WTC11 (cell line): ENCODE measurements around the gene SORCS1. TPM values are rescaled to one million over a fixed set of nuclear protein-coding genes. Genes with fewer than 3 reads are reported as not detected.

ENCODE experiments used
- ATAC-seq: fragments of 200-7000 bp; cut with Tn5 transposase; 2 replicates; pipeline ENCODE4 v1.10.0; 2021; ENCODE audit warnings: mild to moderate bottlenecking, moderate library complexity
- CTCF ChIA-PET: fragments of 300-600 bp; sonication (Branson Sonifier 250); formaldehyde crosslinking; loops from one replicate; lab custom pipeline; 2021; ENCODE audit warnings: antibody characterized with exemption; lab: Charles Lee
- POLR2A ChIA-PET: fragments of 350-600 bp; sonication (Branson Sonifier 250); formaldehyde crosslinking; loops from one replicate; lab custom pipeline; 2021; ENCODE audit warnings: antibody characterized with exemption; lab: Charles Lee
- DNase-seq: peaks from one replicate; pipeline ENCODE4 v3.0.0; 2021; ENCODE audit warnings: low spot score
- H3K27ac Mint-ChIP-seq: 2 replicates; pipeline ENCODE4 v1.8.0; 2021; ENCODE audit warnings: mixed read lengths
- H3K27me3 Mint-ChIP-seq: 2 replicates; pipeline ENCODE4 v1.8.0; 2021; ENCODE audit warnings: low read depth, mild to moderate bottlenecking, moderate library complexity, mixed read lengths
- H3K36me3 Mint-ChIP-seq: 2 replicates; pipeline ENCODE4 v1.8.0; 2021; ENCODE audit warnings: mixed read lengths
- H3K4me1 Mint-ChIP-seq: 2 replicates; pipeline ENCODE4 v1.8.0; 2022; ENCODE audit warnings: mixed read lengths
- H3K4me3 Mint-ChIP-seq: 2 replicates; pipeline ENCODE4 v1.8.0; 2021; ENCODE audit warnings: mild to moderate bottlenecking, moderate library complexity, mixed read lengths
- H3K9me3 Mint-ChIP-seq: 2 replicates; pipeline ENCODE4 v1.8.0; 2021; ENCODE audit warnings: mixed read lengths
- ATF1 ChIP-seq: sonication (generic); formaldehyde crosslinking; IDR thresholded peaks from 2 replicates; pipeline ENCODE4 v1.8.1; 2023; ENCODE audit warnings: mild to moderate bottlenecking, moderate library complexity, missing genetic modification reagents
- CBFB ChIP-seq: sonication (generic); formaldehyde crosslinking; IDR thresholded peaks from 2 replicates; pipeline ENCODE4 v1.8.1; 2022; ENCODE audit warnings: mild to moderate bottlenecking, low read depth, missing genetic modification reagents
- GRHL2 ChIP-seq: fragments of 250-450 bp; sonication (Bioruptor Pico); IDR thresholded peaks from 2 replicates; pipeline ENCODE4 v1.8.0; 2022; ENCODE audit warnings: mild to moderate bottlenecking, moderate library complexity; ENCODE audit not compliant: insufficient replicate concordance, severe bottlenecking
- MYBL2 ChIP-seq: sonication (generic); formaldehyde crosslinking; IDR thresholded peaks from 2 replicates; pipeline ENCODE4 v1.8.1; 2023; ENCODE audit warnings: mild to moderate bottlenecking, moderate library complexity, missing genetic modification reagents
- NR3C1 ChIP-seq: sonication (generic); formaldehyde crosslinking; conservative IDR thresholded peaks from 2 replicates; pipeline ENCODE4 v1.8.1; 2023; ENCODE audit warnings: low read depth, mild to moderate bottlenecking, missing genetic modification reagents
- RELA ChIP-seq: sonication (generic); formaldehyde crosslinking; IDR thresholded peaks from 2 replicates; pipeline ENCODE4 v1.8.1; 2022; ENCODE audit warnings: missing genetic modification reagents, mild to moderate bottlenecking, borderline replicate concordance
- SMAD3 ChIP-seq: sonication (generic); formaldehyde crosslinking; IDR thresholded peaks from 2 replicates; pipeline ENCODE4 v1.8.0; 2022; ENCODE audit warnings: missing genetic modification reagents, mild to moderate bottlenecking, borderline replicate concordance
- TEAD1 ChIP-seq: sonication (generic); formaldehyde crosslinking; IDR thresholded peaks from 2 replicates; pipeline ENCODE4 v1.8.0; 2022; ENCODE audit warnings: mild to moderate bottlenecking, missing genetic modification reagents
- ZNF396 ChIP-seq: fragments of 250-450 bp; sonication (Bioruptor Pico); IDR thresholded peaks from 2 replicates; pipeline ENCODE4 v1.8.0; 2021; ENCODE audit warnings: mild to moderate bottlenecking, moderate library complexity, borderline replicate concordance
- ZNF671 ChIP-seq: fragments of 250-450 bp; sonication (Bioruptor Pico); IDR thresholded peaks from 2 replicates; pipeline ENCODE4 v1.8.0; 2021; ENCODE audit warnings: mild to moderate bottlenecking
- total RNA-seq: library from RNA; stranded (reverse); gene quantifications from 3 replicates; pipeline ENCODE4 v1.2.3, GENCODE V29; 2021
- TF ChIP-seq, protein P1 (sequence below): sonication (generic); formaldehyde crosslinking; IDR thresholded peaks from 2 replicates; pipeline ENCODE4 v1.8.0; 2023; ENCODE audit warnings: missing genetic modification reagents, mild to moderate bottlenecking, borderline replicate concordance
- TF ChIP-seq, protein P2 (sequence below): fragments of 250-450 bp; sonication (Bioruptor Pico); IDR thresholded peaks from 2 replicates; pipeline ENCODE4 v1.8.0; 2021; ENCODE audit warnings: mild to moderate bottlenecking
- TF ChIP-seq, protein P3 (sequence below): sonication (generic); formaldehyde crosslinking; conservative IDR thresholded peaks from 2 replicates; pipeline ENCODE4 v1.8.1; 2022; ENCODE audit warnings: mild to moderate bottlenecking, missing genetic modification reagents
- TF ChIP-seq, protein P4 (sequence below): sonication (generic); formaldehyde crosslinking; IDR thresholded peaks from 2 replicates; pipeline ENCODE4 v1.8.1; 2022; ENCODE audit warnings: low read depth, missing genetic modification reagents, borderline replicate concordance
- TF ChIP-seq, protein P5 (sequence below): sonication (generic); formaldehyde crosslinking; IDR thresholded peaks from 2 replicates; pipeline ENCODE4 v1.8.1; 2023; ENCODE audit warnings: mild to moderate bottlenecking, missing genetic modification reagents
- TF ChIP-seq, protein P6 (sequence below): fragments of 200-600 bp; IDR thresholded peaks from 2 replicates; pipeline ENCODE4 v1.8.0; 2022; ENCODE audit warnings: antibody characterized with exemption
- TF ChIP-seq, protein P7 (sequence below): fragments of 250-450 bp; sonication (Bioruptor Pico); IDR thresholded peaks from 2 replicates; pipeline ENCODE4 v1.9.0; 2021; ENCODE audit warnings: mild to moderate bottlenecking, borderline replicate concordance
- TF ChIP-seq, protein P8 (sequence below): sonication (generic); formaldehyde crosslinking; IDR thresholded peaks from 2 replicates; pipeline ENCODE4 v1.8.1; 2023; ENCODE audit warnings: mild to moderate bottlenecking, missing genetic modification reagents
- TF ChIP-seq, protein P9 (sequence below): sonication (generic); formaldehyde crosslinking; IDR thresholded peaks from 2 replicates; pipeline ENCODE4 v1.8.0; 2022; ENCODE audit warnings: mild to moderate bottlenecking, missing genetic modification reagents

The SORCS1 gene
- total RNA-seq, 1 experiment from 2014 or later: 3.3 TPM

DNA sequence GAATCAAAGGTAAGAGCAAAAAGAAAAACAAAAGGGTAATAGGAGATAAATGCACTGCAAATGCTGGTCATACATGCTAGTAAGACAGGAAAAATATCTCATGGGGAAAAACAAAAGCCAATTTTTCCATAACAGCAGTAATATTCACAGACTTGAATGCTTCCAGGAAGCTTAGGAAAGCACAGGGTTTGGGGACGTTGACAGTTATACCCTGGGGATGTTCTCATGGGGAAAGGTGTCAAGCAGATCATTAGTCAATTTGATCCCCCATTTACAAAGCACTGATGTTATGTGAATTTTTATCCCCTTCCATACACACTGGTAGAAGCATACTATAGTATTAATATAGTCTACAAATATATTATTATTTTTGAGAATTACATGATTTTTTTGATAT is 232.7 kb downstream of the SORCS1 start:
- H3K4me1 Mint-ChIP-seq: peaks cover 20% of the 10 kb centered on the region
- CTCF ChIA-PET: interaction anchor here (0.6 kb wide), 1 partner anchor 343 kb away, joined by 4 read pairs; no protein-coding TSS in a partner anchor
- no peak for ATAC-seq
- H3K36me3 Mint-ChIP-seq: peaks cover 3% of the 10 kb centered on the region; the same call in 1 of the 2 replicates
- peaks cover 73% of the 10 kb centered on the region for H3K27me3 Mint-ChIP-seq
- TF ChIP-seq ZNF396 (CRISPR knock-in tag): no peak
- TF ChIP-seq, protein P1, sequence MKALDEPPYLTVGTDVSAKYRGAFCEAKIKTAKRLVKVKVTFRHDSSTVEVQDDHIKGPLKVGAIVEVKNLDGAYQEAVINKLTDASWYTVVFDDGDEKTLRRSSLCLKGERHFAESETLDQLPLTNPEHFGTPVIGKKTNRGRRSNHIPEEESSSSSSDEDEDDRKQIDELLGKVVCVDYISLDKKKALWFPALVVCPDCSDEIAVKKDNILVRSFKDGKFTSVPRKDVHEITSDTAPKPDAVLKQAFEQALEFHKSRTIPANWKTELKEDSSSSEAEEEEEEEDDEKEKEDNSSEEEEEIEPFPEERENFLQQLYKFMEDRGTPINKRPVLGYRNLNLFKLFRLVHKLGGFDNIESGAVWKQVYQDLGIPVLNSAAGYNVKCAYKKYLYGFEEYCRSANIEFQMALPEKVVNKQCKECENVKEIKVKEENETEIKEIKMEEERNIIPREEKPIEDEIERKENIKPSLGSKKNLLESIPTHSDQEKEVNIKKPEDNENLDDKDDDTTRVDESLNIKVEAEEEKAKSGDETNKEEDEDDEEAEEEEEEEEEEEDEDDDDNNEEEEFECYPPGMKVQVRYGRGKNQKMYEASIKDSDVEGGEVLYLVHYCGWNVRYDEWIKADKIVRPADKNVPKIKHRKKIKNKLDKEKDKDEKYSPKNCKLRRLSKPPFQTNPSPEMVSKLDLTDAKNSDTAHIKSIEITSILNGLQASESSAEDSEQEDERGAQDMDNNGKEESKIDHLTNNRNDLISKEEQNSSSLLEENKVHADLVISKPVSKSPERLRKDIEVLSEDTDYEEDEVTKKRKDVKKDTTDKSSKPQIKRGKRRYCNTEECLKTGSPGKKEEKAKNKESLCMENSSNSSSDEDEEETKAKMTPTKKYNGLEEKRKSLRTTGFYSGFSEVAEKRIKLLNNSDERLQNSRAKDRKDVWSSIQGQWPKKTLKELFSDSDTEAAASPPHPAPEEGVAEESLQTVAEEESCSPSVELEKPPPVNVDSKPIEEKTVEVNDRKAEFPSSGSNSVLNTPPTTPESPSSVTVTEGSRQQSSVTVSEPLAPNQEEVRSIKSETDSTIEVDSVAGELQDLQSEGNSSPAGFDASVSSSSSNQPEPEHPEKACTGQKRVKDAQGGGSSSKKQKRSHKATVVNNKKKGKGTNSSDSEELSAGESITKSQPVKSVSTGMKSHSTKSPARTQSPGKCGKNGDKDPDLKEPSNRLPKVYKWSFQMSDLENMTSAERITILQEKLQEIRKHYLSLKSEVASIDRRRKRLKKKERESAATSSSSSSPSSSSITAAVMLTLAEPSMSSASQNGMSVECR (CRISPR knock-in tag): no peak
- TF ChIP-seq, protein P2, sequence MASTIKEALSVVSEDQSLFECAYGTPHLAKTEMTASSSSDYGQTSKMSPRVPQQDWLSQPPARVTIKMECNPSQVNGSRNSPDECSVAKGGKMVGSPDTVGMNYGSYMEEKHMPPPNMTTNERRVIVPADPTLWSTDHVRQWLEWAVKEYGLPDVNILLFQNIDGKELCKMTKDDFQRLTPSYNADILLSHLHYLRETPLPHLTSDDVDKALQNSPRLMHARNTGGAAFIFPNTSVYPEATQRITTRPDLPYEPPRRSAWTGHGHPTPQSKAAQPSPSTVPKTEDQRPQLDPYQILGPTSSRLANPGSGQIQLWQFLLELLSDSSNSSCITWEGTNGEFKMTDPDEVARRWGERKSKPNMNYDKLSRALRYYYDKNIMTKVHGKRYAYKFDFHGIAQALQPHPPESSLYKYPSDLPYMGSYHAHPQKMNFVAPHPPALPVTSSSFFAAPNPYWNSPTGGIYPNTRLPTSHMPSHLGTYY (CRISPR knock-in tag): no peak
- TF ChIP-seq, protein P3, sequence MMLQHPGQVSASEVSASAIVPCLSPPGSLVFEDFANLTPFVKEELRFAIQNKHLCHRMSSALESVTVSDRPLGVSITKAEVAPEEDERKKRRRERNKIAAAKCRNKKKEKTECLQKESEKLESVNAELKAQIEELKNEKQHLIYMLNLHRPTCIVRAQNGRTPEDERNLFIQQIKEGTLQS: no peak
- TF ChIP-seq MYBL2 (CRISPR knock-in tag): no peak
- TF ChIP-seq GRHL2: no peak
- TF ChIP-seq, protein P4, sequence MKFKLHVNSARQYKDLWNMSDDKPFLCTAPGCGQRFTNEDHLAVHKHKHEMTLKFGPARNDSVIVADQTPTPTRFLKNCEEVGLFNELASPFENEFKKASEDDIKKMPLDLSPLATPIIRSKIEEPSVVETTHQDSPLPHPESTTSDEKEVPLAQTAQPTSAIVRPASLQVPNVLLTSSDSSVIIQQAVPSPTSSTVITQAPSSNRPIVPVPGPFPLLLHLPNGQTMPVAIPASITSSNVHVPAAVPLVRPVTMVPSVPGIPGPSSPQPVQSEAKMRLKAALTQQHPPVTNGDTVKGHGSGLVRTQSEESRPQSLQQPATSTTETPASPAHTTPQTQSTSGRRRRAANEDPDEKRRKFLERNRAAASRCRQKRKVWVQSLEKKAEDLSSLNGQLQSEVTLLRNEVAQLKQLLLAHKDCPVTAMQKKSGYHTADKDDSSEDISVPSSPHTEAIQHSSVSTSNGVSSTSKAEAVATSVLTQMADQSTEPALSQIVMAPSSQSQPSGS (CRISPR knock-in tag): no peak
- TF ChIP-seq CBFB (CRISPR knock-in tag): no peak
- TF ChIP-seq, protein P5, sequence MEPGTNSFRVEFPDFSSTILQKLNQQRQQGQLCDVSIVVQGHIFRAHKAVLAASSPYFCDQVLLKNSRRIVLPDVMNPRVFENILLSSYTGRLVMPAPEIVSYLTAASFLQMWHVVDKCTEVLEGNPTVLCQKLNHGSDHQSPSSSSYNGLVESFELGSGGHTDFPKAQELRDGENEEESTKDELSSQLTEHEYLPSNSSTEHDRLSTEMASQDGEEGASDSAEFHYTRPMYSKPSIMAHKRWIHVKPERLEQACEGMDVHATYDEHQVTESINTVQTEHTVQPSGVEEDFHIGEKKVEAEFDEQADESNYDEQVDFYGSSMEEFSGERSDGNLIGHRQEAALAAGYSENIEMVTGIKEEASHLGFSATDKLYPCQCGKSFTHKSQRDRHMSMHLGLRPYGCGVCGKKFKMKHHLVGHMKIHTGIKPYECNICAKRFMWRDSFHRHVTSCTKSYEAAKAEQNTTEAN (CRISPR knock-in tag): no peak
- no peak for TF ChIP-seq TEAD1 (CRISPR knock-in tag)
- no peak for TF ChIP-seq ATF1
- no peak for TF ChIP-seq NR3C1 (CRISPR knock-in tag)
- no peak for TF ChIP-seq SMAD3 (CRISPR knock-in tag)
- TF ChIP-seq, protein P6, sequence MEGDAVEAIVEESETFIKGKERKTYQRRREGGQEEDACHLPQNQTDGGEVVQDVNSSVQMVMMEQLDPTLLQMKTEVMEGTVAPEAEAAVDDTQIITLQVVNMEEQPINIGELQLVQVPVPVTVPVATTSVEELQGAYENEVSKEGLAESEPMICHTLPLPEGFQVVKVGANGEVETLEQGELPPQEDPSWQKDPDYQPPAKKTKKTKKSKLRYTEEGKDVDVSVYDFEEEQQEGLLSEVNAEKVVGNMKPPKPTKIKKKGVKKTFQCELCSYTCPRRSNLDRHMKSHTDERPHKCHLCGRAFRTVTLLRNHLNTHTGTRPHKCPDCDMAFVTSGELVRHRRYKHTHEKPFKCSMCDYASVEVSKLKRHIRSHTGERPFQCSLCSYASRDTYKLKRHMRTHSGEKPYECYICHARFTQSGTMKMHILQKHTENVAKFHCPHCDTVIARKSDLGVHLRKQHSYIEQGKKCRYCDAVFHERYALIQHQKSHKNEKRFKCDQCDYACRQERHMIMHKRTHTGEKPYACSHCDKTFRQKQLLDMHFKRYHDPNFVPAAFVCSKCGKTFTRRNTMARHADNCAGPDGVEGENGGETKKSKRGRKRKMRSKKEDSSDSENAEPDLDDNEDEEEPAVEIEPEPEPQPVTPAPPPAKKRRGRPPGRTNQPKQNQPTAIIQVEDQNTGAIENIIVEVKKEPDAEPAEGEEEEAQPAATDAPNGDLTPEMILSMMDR: no peak
- TF ChIP-seq RELA (CRISPR knock-in tag): no peak
- TF ChIP-seq, protein P7, sequence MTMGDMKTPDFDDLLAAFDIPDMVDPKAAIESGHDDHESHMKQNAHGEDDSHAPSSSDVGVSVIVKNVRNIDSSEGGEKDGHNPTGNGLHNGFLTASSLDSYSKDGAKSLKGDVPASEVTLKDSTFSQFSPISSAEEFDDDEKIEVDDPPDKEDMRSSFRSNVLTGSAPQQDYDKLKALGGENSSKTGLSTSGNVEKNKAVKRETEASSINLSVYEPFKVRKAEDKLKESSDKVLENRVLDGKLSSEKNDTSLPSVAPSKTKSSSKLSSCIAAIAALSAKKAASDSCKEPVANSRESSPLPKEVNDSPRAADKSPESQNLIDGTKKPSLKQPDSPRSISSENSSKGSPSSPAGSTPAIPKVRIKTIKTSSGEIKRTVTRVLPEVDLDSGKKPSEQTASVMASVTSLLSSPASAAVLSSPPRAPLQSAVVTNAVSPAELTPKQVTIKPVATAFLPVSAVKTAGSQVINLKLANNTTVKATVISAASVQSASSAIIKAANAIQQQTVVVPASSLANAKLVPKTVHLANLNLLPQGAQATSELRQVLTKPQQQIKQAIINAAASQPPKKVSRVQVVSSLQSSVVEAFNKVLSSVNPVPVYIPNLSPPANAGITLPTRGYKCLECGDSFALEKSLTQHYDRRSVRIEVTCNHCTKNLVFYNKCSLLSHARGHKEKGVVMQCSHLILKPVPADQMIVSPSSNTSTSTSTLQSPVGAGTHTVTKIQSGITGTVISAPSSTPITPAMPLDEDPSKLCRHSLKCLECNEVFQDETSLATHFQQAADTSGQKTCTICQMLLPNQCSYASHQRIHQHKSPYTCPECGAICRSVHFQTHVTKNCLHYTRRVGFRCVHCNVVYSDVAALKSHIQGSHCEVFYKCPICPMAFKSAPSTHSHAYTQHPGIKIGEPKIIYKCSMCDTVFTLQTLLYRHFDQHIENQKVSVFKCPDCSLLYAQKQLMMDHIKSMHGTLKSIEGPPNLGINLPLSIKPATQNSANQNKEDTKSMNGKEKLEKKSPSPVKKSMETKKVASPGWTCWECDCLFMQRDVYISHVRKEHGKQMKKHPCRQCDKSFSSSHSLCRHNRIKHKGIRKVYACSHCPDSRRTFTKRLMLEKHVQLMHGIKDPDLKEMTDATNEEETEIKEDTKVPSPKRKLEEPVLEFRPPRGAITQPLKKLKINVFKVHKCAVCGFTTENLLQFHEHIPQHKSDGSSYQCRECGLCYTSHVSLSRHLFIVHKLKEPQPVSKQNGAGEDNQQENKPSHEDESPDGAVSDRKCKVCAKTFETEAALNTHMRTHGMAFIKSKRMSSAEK (CRISPR knock-in tag): no peak
- TF ChIP-seq, protein P8, sequence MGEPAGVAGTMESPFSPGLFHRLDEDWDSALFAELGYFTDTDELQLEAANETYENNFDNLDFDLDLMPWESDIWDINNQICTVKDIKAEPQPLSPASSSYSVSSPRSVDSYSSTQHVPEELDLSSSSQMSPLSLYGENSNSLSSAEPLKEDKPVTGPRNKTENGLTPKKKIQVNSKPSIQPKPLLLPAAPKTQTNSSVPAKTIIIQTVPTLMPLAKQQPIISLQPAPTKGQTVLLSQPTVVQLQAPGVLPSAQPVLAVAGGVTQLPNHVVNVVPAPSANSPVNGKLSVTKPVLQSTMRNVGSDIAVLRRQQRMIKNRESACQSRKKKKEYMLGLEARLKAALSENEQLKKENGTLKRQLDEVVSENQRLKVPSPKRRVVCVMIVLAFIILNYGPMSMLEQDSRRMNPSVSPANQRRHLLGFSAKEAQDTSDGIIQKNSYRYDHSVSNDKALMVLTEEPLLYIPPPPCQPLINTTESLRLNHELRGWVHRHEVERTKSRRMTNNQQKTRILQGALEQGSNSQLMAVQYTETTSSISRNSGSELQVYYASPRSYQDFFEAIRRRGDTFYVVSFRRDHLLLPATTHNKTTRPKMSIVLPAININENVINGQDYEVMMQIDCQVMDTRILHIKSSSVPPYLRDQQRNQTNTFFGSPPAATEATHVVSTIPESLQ: no peak
- no peak for TF ChIP-seq ZNF671 (CRISPR knock-in tag)
- TF ChIP-seq, protein P9, sequence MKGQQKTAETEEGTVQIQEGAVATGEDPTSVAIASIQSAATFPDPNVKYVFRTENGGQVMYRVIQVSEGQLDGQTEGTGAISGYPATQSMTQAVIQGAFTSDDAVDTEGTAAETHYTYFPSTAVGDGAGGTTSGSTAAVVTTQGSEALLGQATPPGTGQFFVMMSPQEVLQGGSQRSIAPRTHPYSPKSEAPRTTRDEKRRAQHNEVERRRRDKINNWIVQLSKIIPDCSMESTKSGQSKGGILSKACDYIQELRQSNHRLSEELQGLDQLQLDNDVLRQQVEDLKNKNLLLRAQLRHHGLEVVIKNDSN: no peak
- TF ChIP-seq, all 79 proteins: peak for 0
- no peak for DNase-seq
- POLR2A ChIA-PET: no interaction called here
- no peak overlapping the region for H3K4me3 Mint-ChIP-seq
- no peak overlapping the region for H3K27ac Mint-ChIP-seq
- no peaks in the 10 kb centered on the region for H3K9me3 Mint-ChIP-seq
